GM12865 (cell line): ENCODE results near the gene TCF20.

ENCODE experiments used
- DNase-seq: peaks from one replicate; pipeline ENCODE4 v3.0.0; 2010; ENCODE audit warnings: low read depth
- H3K4me3 ChIP-seq: 2 replicates; pipeline ENCODE4 v1.5.1; 2011; ENCODE audit warnings: mild to moderate bottlenecking, low read depth, low read length, control low read depth
- TF ChIP-seq, protein P1 (sequence below): IDR thresholded peaks from 2 replicates; pipeline ENCODE4 v1.5.1; 2011; ENCODE audit warnings: low read length, control low read depth, low read depth, inconsistent platforms; ENCODE audit not compliant: insufficient read depth; ENCODE audit errors: missing control alignments

TCF20 gene

DNA sequence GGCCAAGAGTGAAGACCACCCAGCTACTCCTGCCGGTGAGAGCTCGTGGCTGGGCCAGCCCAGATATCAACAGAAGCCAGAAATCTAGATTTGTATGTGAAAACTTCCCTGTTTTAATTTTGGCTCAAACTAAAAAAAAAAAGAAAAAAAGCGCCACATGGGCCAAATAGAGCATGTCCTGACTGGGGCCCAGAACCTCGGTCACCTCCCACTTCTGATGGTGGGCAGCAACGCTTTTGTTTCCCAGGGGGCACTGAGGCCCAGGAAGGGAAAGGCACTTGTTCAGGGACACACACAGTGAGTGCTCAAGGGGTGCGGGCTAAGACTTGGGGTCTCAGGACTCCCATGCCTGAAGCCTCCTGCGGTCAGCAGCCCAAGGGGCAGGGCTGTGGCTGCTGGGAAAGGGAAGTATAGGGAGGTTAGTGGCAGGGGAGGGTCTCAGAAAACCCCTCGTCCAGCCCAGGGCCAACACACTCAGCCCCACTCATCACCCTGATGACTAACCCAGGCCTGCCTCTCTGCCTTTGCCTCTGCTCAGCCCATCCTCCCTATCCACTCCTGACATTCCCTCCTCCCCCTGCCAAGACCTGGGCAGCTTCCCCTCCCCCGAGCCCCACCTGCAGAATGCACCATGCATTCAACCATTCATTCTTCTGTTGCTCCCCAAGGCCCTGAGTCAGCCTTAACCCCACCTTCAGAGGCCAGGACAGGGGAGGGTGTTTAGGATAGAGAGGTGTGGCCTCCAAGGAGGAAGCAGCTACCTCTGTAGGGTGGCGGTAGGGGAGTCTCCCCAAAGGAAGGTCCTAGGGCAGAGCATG, 30.0 kb upstream of the TCF20 start:
- H3K4me3 ChIP-seq = peak overlapping the region; percentile 45
- peak; percentile 58 for DNase-seq
- TF ChIP-seq, protein P1, sequence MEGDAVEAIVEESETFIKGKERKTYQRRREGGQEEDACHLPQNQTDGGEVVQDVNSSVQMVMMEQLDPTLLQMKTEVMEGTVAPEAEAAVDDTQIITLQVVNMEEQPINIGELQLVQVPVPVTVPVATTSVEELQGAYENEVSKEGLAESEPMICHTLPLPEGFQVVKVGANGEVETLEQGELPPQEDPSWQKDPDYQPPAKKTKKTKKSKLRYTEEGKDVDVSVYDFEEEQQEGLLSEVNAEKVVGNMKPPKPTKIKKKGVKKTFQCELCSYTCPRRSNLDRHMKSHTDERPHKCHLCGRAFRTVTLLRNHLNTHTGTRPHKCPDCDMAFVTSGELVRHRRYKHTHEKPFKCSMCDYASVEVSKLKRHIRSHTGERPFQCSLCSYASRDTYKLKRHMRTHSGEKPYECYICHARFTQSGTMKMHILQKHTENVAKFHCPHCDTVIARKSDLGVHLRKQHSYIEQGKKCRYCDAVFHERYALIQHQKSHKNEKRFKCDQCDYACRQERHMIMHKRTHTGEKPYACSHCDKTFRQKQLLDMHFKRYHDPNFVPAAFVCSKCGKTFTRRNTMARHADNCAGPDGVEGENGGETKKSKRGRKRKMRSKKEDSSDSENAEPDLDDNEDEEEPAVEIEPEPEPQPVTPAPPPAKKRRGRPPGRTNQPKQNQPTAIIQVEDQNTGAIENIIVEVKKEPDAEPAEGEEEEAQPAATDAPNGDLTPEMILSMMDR = no peak

DNA sequence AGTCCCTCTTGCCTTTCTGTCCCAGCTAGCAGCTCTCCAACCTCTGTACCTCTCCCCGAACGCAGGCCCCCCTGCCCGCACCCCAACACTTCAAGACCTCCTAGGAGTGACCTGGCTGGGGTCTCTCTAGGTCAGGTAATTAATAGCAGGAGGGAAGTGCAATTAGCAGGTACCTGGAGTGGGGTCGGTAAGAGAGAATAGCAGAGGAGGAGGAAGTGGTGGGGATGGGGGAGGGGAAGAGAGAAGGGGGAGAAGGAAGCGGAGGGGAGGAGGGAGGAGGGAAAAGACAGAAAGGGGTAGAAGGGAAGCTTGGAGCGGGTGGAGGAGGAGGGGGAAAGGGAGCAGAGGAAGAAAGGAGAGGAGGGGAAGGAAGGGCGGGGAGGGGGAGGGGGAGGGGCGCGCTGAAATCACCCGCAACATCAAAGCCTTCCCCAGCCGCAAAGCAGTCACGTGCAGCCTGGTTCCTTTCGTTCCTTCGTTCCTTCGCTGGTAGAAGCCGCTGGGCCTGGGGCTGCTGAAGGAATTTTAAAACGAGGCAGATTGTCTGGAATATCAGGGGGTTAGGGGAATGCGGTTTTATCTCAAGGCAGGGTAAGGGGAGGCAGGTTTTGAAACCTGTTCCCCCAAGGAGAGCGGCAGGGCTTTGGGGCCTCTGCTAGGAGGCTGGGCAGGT, 29.3 kb upstream of the TCF20 start:
- TF ChIP-seq, protein P1 = no peak
- peak; percentile 51 for DNase-seq
- peak overlapping the region; percentile 45 for H3K4me3 ChIP-seq

DNA sequence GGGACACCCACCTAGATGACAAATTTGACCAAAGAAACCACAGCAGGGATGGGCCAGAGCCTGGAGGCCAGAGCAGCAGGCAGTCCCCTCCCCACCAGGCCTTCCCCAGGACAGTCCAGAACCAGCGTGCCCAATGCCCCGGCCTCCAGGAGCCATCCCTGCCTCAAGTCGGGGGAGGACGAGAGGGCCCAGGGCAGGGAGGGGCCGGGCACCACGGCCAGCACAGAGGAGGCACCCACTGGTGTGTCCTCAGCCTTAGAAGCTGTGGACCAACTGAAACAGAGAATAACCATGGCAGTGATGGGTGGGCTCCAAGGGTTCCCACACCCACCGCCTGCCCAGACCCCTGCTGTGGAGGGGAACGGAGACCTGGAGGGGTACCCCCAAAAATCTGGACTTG, 28.3 kb upstream of the TCF20 start:
- no peak for DNase-seq
- TF ChIP-seq, protein P1 = no peak
- no peak overlapping the region for H3K4me3 ChIP-seq

DNA sequence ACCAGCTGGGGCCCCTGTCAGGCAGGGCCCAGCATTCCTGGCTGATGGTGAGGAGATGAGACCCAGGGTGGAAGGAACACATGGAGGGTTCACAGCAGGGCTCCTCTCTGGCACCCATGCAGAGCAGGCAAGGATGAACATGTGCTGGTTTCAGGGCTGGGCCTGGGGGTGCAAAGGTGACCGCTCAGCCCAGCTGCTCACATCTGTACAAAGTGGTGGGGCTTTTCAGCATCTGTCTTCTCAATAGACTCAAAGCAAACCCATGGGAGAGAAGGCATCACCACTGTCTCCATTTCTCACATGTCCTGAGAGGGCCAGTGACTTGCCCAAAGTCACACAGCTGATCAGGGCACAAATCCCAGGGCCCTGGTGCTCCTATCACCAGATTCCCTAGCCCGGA, 27.3 kb upstream of the TCF20 start:
- no peak overlapping the region for H3K4me3 ChIP-seq
- TF ChIP-seq, protein P1 = no peak

DNA sequence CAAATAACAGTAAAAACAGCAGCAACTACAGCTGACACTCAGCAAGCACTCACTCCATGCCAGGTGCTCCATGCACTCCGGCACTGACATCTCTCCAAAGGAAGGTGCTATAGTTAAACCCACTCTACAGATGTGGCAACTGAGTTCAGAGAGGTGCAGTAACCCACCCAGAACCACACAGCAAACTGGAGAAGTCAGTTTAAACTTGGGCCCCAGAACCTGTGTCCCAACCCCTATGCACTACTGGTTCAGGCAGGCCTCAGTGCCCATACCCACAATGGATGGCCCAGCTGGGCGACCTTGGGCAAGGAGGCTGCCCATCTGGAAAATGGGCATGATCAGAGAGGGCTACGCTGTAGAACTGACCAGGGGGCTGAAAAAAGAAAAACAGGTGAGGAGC, 26.4 kb upstream of the TCF20 start:
- DNase-seq = no peak
- H3K4me3 ChIP-seq = no peak overlapping the region
- TF ChIP-seq, protein P1 = no peak

More for the DNA sequence above, 27.3 kb upstream of the TCF20 start:
- DNase-seq = no peak

DNA sequence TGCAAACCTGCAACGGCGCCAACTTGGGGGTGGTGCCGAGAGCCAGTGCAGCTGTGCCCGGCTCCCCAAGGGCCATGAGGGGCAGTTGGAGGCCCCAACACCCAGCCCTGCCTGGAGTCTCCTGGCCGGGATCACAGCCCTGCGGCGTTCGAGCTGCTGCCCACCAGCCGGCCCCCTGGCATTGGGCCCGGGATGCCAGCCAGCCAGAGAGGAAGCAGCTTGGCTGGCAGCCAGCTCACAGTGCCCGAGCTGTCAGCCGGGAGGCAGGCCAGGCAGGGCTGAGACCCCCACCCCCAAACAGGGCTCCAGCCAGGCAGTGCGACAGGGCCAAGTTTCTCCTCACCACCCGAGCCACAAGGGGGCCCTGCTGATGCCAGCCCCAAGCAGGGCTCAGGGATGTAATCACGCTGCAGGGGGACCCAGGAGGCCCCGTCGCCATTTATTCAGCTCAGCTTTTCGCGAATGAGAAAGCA, 26.0 kb upstream of the TCF20 start:
- TF ChIP-seq, protein P1 = peak; percentile 7
- DNase-seq = no peak
- no peak overlapping the region for H3K4me3 ChIP-seq
